Measurements from ENCODE around the gene SLC7A11. TPM values are rescaled to one million over a fixed set of nuclear protein-coding genes. Genes with fewer than 3 reads are reported as not detected.

The SLC7A11 gene
- total RNA-seq, 2 donors from 2014 or later = 1.5 to 5.0 TPM

DNA sequence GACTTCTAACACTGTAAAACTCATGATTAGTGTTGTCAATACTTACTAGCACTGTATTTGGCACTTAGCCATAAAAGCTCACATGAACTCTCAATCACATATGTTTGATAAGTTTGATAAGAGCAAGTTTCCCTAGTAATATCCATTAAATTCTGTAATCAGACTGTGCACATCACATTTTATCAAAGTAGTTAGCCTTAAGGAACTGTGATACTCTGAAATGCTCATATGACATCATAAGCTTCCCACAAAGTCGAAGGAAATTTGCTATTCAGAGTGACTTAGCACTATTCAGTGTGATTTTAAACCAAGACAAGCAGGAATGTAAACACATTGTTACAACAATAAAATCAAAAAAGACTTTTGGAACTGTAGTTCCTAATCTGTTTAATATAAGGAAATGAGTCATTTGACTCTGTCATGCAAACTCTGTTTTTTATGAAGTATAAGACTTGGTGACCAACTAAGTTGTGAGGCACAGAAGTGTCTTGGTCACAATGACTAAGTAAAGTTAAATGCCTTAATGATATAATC, 6.7 kb downstream of the SLC7A11 start:
- Histone ChIP-seq H3K27me3 (no peaks in the 10 kb centered on the region), H3K4me1 (no peaks in the 10 kb centered on the region), H3K9me3 (no peaks in the 10 kb centered on the region), H3K36me3 (no peaks in the 10 kb centered on the region), H3K27ac (no peak overlapping the region), H3K4me3 (no peak overlapping the region)
- TF ChIP-seq, protein P1, sequence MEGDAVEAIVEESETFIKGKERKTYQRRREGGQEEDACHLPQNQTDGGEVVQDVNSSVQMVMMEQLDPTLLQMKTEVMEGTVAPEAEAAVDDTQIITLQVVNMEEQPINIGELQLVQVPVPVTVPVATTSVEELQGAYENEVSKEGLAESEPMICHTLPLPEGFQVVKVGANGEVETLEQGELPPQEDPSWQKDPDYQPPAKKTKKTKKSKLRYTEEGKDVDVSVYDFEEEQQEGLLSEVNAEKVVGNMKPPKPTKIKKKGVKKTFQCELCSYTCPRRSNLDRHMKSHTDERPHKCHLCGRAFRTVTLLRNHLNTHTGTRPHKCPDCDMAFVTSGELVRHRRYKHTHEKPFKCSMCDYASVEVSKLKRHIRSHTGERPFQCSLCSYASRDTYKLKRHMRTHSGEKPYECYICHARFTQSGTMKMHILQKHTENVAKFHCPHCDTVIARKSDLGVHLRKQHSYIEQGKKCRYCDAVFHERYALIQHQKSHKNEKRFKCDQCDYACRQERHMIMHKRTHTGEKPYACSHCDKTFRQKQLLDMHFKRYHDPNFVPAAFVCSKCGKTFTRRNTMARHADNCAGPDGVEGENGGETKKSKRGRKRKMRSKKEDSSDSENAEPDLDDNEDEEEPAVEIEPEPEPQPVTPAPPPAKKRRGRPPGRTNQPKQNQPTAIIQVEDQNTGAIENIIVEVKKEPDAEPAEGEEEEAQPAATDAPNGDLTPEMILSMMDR (IDR thresholded peaks at IDR 0.05) = no peak
- no peak for DNase-seq (ENCODE audit: low spot score)

DNA sequence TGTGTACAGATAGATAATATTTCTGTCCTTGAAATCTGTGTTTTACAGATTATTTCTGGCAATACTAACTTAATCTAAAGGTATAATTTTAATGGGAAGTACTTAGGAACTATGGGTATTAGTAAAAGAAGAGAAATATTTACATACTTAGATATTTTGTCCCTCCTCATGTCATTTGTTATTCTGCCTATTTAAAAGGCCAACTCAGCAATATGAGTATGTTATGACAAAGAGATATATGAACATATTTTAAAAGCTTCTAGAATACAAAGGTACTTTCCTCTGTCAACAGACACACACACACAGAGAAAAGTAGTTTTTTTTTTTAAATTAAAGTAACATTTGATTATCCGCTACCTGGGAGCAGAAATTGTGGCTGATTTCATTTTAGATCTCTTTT, 7.9 kb downstream of the SLC7A11 start:
- TF ChIP-seq, protein P1 (IDR thresholded peaks at IDR 0.05) = no peak
- Histone ChIP-seq H3K4me1 (no peaks in the 10 kb centered on the region), H3K4me3 (no peak overlapping the region), H3K36me3 (no peaks in the 10 kb centered on the region), H3K9me3 (no peaks in the 10 kb centered on the region), H3K27ac (no peak overlapping the region), H3K27me3 (no peaks in the 10 kb centered on the region)
- DNase-seq (ENCODE audit: low spot score) = no peak

DNA sequence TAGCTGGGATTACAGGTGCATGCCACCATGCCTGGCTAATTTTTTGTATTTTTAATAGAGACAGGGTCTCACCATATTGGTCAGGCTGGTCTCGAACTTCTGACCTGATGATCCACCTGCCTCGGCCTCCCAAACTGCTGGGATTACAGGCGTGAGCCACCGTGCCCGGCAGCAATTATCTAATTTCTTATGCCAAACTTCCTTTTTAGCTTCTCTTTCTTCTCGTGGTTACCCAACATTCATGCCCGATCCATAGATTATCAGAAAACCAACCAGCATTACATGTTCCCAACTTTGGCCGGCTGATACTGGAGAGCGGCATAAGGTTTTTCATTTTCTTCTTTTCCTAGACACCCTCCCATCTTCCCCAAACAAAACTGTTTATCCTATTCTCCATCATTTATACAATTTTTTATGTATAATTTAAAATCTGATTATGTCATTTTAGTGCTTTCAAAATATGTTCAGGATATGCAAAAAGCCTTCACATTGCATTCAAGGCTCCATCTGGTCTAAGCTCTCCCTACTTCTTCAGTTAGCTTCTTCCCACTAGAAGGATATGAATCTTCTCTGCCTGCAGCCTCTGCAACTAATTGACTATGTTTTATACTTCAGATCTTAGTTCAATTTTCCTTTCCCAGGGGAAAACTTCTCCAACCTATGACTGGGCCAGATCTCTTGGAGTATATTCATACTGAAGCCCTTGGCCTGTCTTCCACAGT, 8.7 kb downstream of the SLC7A11 start:
- TF ChIP-seq, protein P1 (IDR thresholded peaks at IDR 0.05) = no peak
- no peaks in the 10 kb centered on the region for H3K4me1 ChIP-seq
- H3K9me3 ChIP-seq = no peaks in the 10 kb centered on the region
- DNase-seq (ENCODE audit: low spot score) = no peak
- H3K36me3 ChIP-seq = no peaks in the 10 kb centered on the region
- H3K27ac ChIP-seq = no peak overlapping the region
- no peaks in the 10 kb centered on the region for H3K27me3 ChIP-seq
- H3K4me3 ChIP-seq = no peak overlapping the region

DNA sequence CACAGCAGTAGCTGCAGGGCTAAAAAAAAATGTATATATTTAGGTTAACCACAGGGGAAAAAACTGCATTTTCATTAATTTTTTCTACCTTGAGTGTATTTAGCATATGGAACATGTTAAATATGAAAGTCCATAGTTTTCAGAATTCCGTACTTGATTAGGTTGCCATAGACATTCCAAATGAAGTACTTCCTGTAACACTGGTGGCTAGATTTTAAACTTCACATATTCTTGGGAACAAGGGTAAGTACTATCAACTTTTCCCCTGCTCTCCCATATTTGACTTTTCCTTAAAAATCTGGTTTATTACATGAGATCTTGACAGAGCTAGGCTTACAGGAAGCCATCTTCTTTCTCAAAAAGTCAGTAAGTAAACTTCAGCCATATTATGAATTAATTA, 9.8 kb downstream of the SLC7A11 start:
- TF ChIP-seq, protein P1 (IDR thresholded peaks at IDR 0.05) = no peak
- Histone ChIP-seq H3K9me3 (no peaks in the 10 kb centered on the region), H3K4me3 (no peak overlapping the region), H3K4me1 (no peaks in the 10 kb centered on the region), H3K36me3 (no peaks in the 10 kb centered on the region), H3K27ac (no peak overlapping the region), H3K27me3 (no peaks in the 10 kb centered on the region)
- DNase-seq (ENCODE audit: low spot score) = no peak

DNA sequence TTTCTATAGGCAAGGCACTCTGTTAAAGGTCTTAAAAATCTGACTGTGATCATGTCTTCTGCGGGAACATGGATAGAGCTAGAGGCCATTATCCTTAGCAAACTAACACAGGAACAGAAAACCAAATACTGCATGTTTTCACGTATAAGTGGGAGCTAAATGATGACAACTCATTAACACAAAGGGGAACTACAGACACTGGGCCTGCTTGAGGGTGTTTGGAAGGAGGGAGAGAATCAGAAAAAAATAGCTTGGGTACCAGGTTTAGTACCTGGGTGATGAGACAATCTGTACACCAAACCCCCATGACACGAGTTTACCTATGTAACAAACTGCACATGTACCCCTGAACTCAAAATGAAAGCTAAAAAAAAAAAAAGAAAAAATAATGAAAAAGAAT, 12.1 kb downstream of the SLC7A11 start:
- Histone ChIP-seq H3K4me3 (no peak overlapping the region), H3K4me1 (no peaks in the 10 kb centered on the region), H3K27me3 (no peaks in the 10 kb centered on the region), H3K27ac (no peak overlapping the region), H3K36me3 (no peaks in the 10 kb centered on the region), H3K9me3 (no peaks in the 10 kb centered on the region)
- TF ChIP-seq, protein P1 (IDR thresholded peaks at IDR 0.05) = no peak
- DNase-seq (ENCODE audit: low spot score) = no peak

DNA sequence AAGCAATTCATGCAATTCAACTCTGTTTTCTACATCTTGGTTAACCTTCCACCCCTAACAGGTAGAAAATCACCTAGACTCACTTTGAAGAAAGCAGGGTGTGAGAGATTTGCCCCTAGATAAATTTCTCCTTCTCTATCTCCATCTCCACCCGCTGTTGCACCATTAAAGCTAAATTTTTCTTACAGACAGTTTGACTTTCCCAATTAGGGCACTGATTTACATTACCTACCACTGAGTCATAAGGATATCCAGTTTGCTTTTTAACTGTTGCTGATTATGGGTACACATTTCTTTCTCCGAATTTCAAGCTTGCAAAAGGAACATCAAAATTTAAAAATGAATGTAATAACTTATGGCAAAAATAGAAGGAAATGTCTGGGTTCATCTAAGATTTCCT, 13.0 kb downstream of the SLC7A11 start:
- H3K4me3 ChIP-seq = no peak overlapping the region
- H3K9me3 ChIP-seq = no peaks in the 10 kb centered on the region
- no peak overlapping the region for H3K27ac ChIP-seq
- no peak for DNase-seq (ENCODE audit: low spot score)
- no peaks in the 10 kb centered on the region for H3K36me3 ChIP-seq
- TF ChIP-seq, protein P1 (IDR thresholded peaks at IDR 0.05) = no peak
- H3K27me3 ChIP-seq = no peaks in the 10 kb centered on the region
- no peaks in the 10 kb centered on the region for H3K4me1 ChIP-seq
